Lower leg skin (tissue), 4 donors: Measurements from ENCODE around the gene ARL13B. TPM values are rescaled to one million over a fixed set of nuclear protein-coding genes. Genes with fewer than 3 reads are reported as not detected.

Experiments
- DNase-seq, 2 donors: peaks; one replicate each; pipeline ENCODE4 v3.0.0-alpha.2; 2019; ENCODE audit warnings: low spot score in 2 of 2
- H3K4me3 ChIP-seq: fragments of 200-600 bp; sonication (generic); 2 replicates; pipeline ENCODE4 v1.5.1; 2017; ENCODE audit warnings: mild to moderate bottlenecking, low read depth; ENCODE audit not compliant: poor library complexity, severe bottlenecking
- POLR2A ChIP-seq, 2 donors: fragments of 450-650 bp; IDR thresholded peaks; one replicate each; pipeline ENCODE4 v1.6.1; 2016 to 2017; ENCODE audit warnings: antibody characterized with exemption in 2 of 2, mild to moderate bottlenecking in 1 of 2, moderate library complexity in 1 of 2
- WGBS, 2 donors: methylation state at CpG; one replicate each; pipeline ENCODE4 v1.1.5; 2018; 5-methylcytosine and 5-hydroxymethylcytosine counted together
- intact Hi-C: fragments of 100-400 bp; cut with DNase I; formaldehyde crosslinking; loops from one replicate; pipeline ENCODE4 v1.15.0; 2023; ENCODE audit warnings: low total_unique reads
- total RNA-seq, 4 donors: library from RNA; depleted of rRNA; stranded (reverse); fragments of >200 nt; gene quantifications; one replicate each; pipeline ENCODE4 v1.1.0, GENCODE V29; 2016
- TF ChIP-seq, protein P1 (sequence below), 3 donors: fragments of 450-650 bp; IDR thresholded peaks; one replicate each; pipeline ENCODE4 v1.5.1; 2016; ENCODE audit warnings: antibody characterized with exemption in 3 of 3, mild to moderate bottlenecking in 3 of 3, moderate library complexity in 2 of 3

Gene ARL13B
- total RNA-seq, 4 donors from 2014 or later: 8.5 to 15.2 (median 9.7) TPM

- intact Hi-C loops: no loop called here
- no peak overlapping the region for H3K4me3 ChIP-seq
- 81 to 83% methylated on average over 2 of the region's 2 CpGs for WGBS, 2 donors
- no peak for TF ChIP-seq POLR2A (IDR thresholded peaks at IDR 0.05)
- TF ChIP-seq, protein P1, sequence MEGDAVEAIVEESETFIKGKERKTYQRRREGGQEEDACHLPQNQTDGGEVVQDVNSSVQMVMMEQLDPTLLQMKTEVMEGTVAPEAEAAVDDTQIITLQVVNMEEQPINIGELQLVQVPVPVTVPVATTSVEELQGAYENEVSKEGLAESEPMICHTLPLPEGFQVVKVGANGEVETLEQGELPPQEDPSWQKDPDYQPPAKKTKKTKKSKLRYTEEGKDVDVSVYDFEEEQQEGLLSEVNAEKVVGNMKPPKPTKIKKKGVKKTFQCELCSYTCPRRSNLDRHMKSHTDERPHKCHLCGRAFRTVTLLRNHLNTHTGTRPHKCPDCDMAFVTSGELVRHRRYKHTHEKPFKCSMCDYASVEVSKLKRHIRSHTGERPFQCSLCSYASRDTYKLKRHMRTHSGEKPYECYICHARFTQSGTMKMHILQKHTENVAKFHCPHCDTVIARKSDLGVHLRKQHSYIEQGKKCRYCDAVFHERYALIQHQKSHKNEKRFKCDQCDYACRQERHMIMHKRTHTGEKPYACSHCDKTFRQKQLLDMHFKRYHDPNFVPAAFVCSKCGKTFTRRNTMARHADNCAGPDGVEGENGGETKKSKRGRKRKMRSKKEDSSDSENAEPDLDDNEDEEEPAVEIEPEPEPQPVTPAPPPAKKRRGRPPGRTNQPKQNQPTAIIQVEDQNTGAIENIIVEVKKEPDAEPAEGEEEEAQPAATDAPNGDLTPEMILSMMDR (IDR thresholded peaks at IDR 0.05): no peak
- no peak for DNase-seq
These were observed 39.7 kb downstream of the ARL13B start for GRCh38 chr3:94019659-94020058.

DNA sequence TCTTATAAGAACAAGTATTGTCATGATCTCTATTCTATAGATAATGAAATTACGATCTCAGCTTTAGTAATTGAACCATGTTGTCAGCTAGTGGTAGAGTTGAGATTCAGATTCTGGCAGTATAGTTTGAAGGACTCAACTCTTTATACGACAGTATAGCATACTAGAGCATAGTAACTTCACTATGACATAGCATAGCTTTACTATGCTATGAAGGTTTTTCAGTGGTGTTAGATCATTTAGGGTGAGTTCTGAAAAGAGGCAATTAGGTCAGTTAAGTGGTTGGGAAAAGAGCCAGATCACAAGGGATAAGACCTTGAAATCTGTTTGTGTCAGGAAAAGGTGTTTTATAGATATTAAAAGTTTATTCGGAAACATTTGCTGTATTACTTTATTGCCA lies 40.3 kb downstream of the ARL13B start:
- 84 to 86% methylated on average over 3 of the region's 3 CpGs for WGBS, 2 donors
- no peak for DNase-seq
- TF ChIP-seq POLR2A (IDR thresholded peaks at IDR 0.05): no peak
- TF ChIP-seq, protein P1 (IDR thresholded peaks at IDR 0.05): no peak
- H3K4me3 ChIP-seq: no peak overlapping the region
- intact Hi-C loops: no loop called here

GRCh38 chr3:94024385-94024784 lies 44.4 kb downstream of the ARL13B start:
- 69 to 74% methylated on average over 3 of the region's 3 CpGs for WGBS, 2 donors
- no peak for TF ChIP-seq POLR2A (IDR thresholded peaks at IDR 0.05)
- TF ChIP-seq, protein P1 (IDR thresholded peaks at IDR 0.05): no peak
- intact Hi-C loops: no loop called here

GRCh38 chr3:94026623-94027022 lies 46.7 kb downstream of the ARL13B start:
- intact Hi-C loops: no loop called here
- H3K4me3 ChIP-seq: no peak overlapping the region
- DNase-seq: no peak
- TF ChIP-seq, protein P1 (IDR thresholded peaks at IDR 0.05): no peak
- TF ChIP-seq POLR2A (IDR thresholded peaks at IDR 0.05): no peak
- 47 to 58% methylated on average over 2 of the region's 2 CpGs for WGBS, 2 donors

More at GRCh38 chr3:94024385-94024784, 44.4 kb downstream of the ARL13B start:
- no peak for DNase-seq
- no peak overlapping the region for H3K4me3 ChIP-seq

GRCh38 chr3:94028093-94028837 lies 48.3 kb downstream of the ARL13B start, which contains the start of gene STX19:
TSS of gene STX19 (minus strand) at chr3:94028597. CDS start at chr3:94015269, 13,328 bp downstream.
- peak in 1 of 2 donors; percentile 30 for DNase-seq
- TF ChIP-seq, protein P1 (IDR thresholded peaks at IDR 0.05): no peak
- TF ChIP-seq POLR2A (IDR thresholded peaks at IDR 0.05): no peak
- no peak within 1 kb of the TSS for H3K4me3 ChIP-seq
- intact Hi-C loops: no loop called here
- WGBS, 2 donors: 44 to 49% methylated on average over 8 of the region's 8 CpGs
